G401.6 (cell line): ENCODE measurements around the gene GRID1.

Experiments
- FAIRE-seq: peaks from 2 replicates; lab custom pipeline; 2012; peaks lifted over from hg19 to GRCh38; lab: Jason Lieb, UNC

The GRID1 gene

GRCh38 chr10:86291616-86292340, 74.8 kb downstream of the GRID1 start:
- no peak for FAIRE-seq

- FAIRE-seq, result no peak
These were observed 75.5 kb downstream of the GRID1 start for GRCh38 chr10:86290933-86291615.

GRCh38 chr10:86289577-86289868, 77.1 kb downstream of the GRID1 start:
- no peak for FAIRE-seq

GRCh38 chr10:86288695-86289576, 77.7 kb downstream of the GRID1 start:
- no peak for FAIRE-seq

- no peak for FAIRE-seq
These were observed 78.5 kb downstream of the GRID1 start for GRCh38 chr10:86287966-86288579.

GRCh38 chr10:86287110-86287793, 79.3 kb downstream of the GRID1 start:
- no peak for FAIRE-seq

GRCh38 chr10:86286236-86287109, 80.1 kb downstream of the GRID1 start:
- FAIRE-seq, result no peak

- no peak for FAIRE-seq
These were observed 81.3 kb downstream of the GRID1 start for GRCh38 chr10:86285136-86285790.

- no peak for FAIRE-seq
These were observed 82.1 kb downstream of the GRID1 start for GRCh38 chr10:86284355-86285105.

GRCh38 chr10:86283466-86284287, 82.9 kb downstream of the GRID1 start:
- FAIRE-seq, result no peak

- FAIRE-seq, result no peak
These were observed 83.7 kb downstream of the GRID1 start for GRCh38 chr10:86282664-86283465.

GRCh38 chr10:86281396-86281795, 85.2 kb downstream of the GRID1 start:
- FAIRE-seq, result no peak

- no peak for FAIRE-seq
These were observed 97.3 kb downstream of the GRID1 start for GRCh38 chr10:86269332-86269731.

- FAIRE-seq, result no peak
These were observed 99.1 kb downstream of the GRID1 start for GRCh38 chr10:86267286-86268195.

GRCh38 chr10:86266446-86267242, 100.0 kb downstream of the GRID1 start:
- no peak for FAIRE-seq

- FAIRE-seq, result no peak
These were observed 100.7 kb downstream of the GRID1 start for GRCh38 chr10:86265895-86266259.
